Activated naive CD8-positive, alpha-beta T cell (primary cell): ENCODE results near the gene PLEKHH2.
"Not testable (repeated sequence)": the region's sequence is repeated elsewhere in the genome, so short reads cannot be mapped to it uniquely, and the experiment has no call there.

Experiments used
- H3K27ac Mint-ChIP-seq: one replicate; pipeline ENCODE4 v1.8.0; 2021; ENCODE audit warnings: mixed read lengths
- H3K27me3 Mint-ChIP-seq: one replicate; pipeline ENCODE4 v1.8.0; 2021; ENCODE audit warnings: mixed read lengths
- H3K36me3 Mint-ChIP-seq: one replicate; pipeline ENCODE4 v1.8.0; 2021; ENCODE audit warnings: mixed read lengths
- H3K4me1 Mint-ChIP-seq: one replicate; pipeline ENCODE4 v1.8.0; 2021; ENCODE audit warnings: low read depth, mixed read lengths
- H3K4me3 Mint-ChIP-seq: one replicate; pipeline ENCODE4 v1.8.0; 2021; ENCODE audit warnings: mild to moderate bottlenecking, mixed read lengths
- H3K9me3 Mint-ChIP-seq: one replicate; pipeline ENCODE4 v1.8.0; 2021; ENCODE audit warnings: low read depth, mixed read lengths

The PLEKHH2 gene

DNA sequence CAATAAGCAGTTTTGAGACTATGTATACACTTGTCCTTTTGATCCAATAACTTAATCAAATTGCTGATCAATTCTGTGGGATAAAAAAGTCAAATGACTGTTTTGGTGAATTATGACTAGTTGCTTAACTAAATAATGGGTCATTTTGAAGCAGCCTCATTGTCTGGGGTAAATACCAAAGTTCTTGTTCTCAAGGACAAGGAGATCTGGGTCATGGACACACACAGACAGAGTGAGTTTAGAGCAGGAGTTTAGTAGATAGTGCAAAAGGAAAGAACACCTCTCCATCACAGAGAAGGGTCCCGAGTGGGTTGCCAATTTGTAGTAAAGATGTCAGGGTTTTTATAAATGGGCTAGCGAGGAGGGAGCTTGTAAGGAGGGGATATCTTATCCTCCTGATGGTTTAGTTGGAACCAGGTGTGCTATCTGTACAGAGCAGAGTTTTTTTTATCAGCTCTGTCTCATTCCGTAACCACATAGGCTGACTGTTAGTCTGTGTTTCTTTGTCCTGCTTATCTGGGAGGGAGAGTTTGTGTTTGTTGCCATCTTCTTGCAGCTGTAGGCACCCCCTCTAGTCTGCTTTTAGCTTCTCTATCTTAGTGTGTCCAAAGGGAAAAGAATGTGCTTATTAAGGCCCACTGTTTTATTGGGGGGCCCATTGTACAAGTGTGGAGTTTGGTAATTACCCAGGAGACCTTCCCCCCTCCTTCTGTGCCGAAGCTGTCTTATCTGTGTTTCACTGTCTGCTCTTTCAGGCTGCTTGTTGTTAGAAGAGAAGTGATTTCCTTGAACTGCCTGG is 87.9 kb downstream of the PLEKHH2 start:
- H3K27ac Mint-ChIP-seq, result no peak overlapping the region
- H3K4me1 Mint-ChIP-seq, result no peaks in the 10 kb centered on the region
- no peaks in the 10 kb centered on the region for H3K9me3 Mint-ChIP-seq
- H3K36me3 Mint-ChIP-seq, result peaks cover 3% of the 10 kb centered on the region
- no peaks in the 10 kb centered on the region for H3K27me3 Mint-ChIP-seq
- no peak overlapping the region for H3K4me3 Mint-ChIP-seq

DNA sequence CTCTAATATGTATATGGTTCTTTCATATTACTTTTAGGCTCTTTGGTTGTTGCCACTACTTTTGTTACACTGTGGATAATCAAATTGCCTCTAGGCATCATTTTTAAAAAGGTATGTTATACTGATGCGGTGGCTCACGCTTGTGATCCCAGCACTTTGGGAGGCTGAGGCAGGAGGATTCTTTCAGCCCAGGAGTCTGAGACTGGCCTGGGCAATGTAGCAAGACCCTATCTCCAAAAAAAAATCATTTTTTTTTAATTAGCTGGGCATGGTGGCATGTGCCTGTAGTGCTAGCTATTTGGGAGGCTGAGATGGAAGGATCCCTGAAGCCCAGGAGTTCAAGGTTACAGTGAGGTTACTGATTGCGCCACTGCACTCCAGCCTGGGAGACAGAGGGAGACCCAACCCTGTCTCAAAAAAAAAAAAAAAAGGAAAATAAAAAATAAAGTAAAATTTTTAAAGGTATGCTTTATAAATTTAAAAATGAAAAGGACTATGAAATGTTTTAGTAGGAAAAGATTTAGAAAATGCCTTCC is 88.7 kb downstream of the PLEKHH2 start:
- no peak overlapping the region for H3K27ac Mint-ChIP-seq
- H3K27me3 Mint-ChIP-seq, result no peaks in the 10 kb centered on the region
- no peaks in the 10 kb centered on the region for H3K4me1 Mint-ChIP-seq
- H3K9me3 Mint-ChIP-seq, result no peaks in the 10 kb centered on the region
- no peak overlapping the region for H3K4me3 Mint-ChIP-seq
- H3K36me3 Mint-ChIP-seq, result peaks cover 3% of the 10 kb centered on the region

DNA sequence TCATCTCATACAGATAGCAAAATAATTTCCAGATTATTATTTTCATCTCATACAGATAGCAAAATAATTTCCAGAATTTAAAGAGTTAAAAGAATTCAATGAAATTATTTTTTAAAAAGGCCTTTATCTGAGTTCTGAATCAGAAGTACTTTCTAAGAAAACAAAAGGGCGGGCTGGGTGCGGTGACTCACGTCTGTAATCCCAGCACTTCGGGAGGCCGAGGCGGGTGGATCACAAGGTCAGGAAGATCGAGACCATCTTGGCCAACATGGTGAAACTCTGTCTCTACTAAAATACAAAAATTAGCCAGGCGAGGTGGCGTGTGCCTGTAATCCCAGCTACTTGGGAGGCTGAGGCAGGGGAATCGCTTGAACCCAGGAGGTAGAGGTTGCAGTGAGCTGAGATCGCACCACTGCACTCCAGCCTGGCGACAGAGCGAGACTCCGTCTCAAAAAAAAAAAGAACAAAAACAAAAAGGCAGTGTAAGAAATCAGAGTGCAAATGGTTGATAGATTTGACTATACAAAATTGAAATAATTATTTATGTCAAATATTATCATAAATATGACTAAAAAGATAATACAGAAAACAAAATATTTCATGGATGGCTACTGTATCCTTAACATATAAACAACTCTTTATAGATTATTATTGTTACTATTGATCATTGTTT is 90.0 kb downstream of the PLEKHH2 start:
- not testable (repeated sequence) for H3K27me3 Mint-ChIP-seq, H3K27ac Mint-ChIP-seq, H3K4me1 Mint-ChIP-seq, H3K36me3 Mint-ChIP-seq, H3K9me3 Mint-ChIP-seq, H3K4me3 Mint-ChIP-seq

DNA sequence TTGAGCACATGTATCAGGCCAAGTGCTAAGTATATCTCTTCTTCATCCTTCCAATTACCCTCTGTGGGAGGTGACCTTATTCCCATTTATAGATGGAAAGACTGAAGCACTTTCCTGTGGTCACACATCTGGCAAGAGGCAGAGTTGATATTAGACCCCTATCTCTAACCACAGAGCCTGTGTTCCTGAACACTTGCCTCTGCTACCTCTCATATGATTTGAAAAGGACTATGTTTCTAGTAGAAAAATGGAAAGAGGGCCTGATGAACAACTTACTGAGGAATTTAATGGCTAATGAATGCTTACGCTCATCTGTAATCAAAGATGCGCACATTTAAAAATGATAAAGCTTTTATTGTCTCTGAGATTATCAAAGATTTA is 90.6 kb downstream of the PLEKHH2 start:
- no peaks in the 10 kb centered on the region for H3K27me3 Mint-ChIP-seq
- peaks cover 7% of the 10 kb centered on the region for H3K36me3 Mint-ChIP-seq
- H3K4me3 Mint-ChIP-seq, result no peak overlapping the region
- no peak overlapping the region for H3K27ac Mint-ChIP-seq
- no peaks in the 10 kb centered on the region for H3K4me1 Mint-ChIP-seq
- H3K9me3 Mint-ChIP-seq, result no peaks in the 10 kb centered on the region

DNA sequence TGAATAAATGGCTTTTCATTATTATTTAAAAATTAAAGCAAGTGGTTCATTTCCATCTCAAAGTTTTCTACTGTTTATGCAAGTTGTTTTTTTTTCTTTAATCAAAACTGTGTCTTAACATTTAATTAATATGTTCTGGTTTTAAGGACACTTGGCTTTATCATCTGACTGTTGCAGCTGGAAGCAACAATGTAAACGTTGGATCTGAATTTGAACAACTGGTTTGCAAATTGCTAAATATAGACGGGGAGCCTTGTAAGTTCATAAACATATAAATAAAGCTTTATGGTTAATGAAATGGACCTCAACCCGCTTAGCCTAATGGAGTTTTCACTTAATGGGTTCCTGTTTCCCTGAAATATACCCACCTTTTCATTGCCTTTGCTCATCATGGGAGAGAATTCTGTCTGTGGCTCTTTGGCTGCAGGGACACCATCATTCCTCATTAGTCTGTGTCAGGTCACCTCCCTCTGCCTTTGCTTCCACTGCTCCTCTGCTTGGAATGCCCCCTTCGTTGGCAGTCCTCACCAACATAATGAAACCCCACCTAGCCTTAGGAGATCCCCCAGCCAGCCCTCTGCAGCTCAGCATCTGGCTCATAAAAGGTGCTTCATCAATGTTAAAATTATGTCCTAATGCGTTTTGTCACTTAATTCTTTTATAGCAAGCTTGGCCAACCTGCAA is 92.6 kb downstream of the PLEKHH2 start:
- peaks cover 3% of the 10 kb centered on the region for H3K27me3 Mint-ChIP-seq
- no peak overlapping the region for H3K4me3 Mint-ChIP-seq
- peaks cover 9% of the 10 kb centered on the region for H3K36me3 Mint-ChIP-seq
- no peak overlapping the region for H3K27ac Mint-ChIP-seq
- H3K9me3 Mint-ChIP-seq, result no peaks in the 10 kb centered on the region
- no peaks in the 10 kb centered on the region for H3K4me1 Mint-ChIP-seq

DNA sequence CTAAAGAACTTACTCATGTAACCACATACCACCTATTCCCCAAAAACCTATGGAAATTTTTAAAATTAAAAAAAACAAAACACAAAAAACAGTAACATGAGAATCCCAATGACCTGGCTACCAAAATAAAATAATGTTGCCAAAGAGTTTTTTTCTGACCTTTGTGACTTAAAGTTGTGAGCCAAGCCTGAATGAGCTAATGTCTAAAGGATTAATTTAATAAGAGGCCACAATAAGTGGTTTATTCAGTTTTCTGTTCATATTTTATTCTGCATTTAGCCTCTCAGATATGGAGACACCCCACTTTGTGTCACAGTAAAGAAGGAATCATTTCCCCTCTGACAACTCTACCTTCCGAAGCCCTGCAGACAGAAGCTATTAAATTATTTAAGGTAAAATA is 94.2 kb downstream of the PLEKHH2 start:
- H3K27me3 Mint-ChIP-seq, result peaks cover 3% of the 10 kb centered on the region
- H3K27ac Mint-ChIP-seq, result no peak overlapping the region
- H3K4me3 Mint-ChIP-seq, result no peak overlapping the region
- H3K9me3 Mint-ChIP-seq, result no peaks in the 10 kb centered on the region
- H3K36me3 Mint-ChIP-seq, result peaks cover 9% of the 10 kb centered on the region
- no peaks in the 10 kb centered on the region for H3K4me1 Mint-ChIP-seq

DNA sequence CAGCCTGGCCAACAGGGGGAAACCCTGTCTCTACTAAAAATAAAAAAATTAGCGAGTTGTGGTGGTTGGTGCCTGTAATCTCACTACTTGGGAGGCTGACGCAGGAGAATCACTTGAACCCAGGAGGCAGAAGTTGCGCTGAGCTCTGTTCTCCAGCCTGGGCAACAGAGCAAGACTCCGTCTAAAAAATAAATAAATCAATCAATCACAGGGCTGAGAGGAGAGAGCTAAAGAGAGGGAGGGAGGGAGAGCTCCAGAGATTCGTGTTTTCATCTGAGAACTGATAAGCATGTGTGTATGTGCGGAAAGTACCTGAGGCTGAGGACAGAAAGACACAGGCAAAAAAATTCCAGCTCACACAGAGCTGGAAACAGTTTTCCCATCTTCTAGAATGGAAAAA is 99.6 kb downstream of the PLEKHH2 start:
- Mint-ChIP-seq H3K4me3 (no peak overlapping the region), H3K4me1 (no peaks in the 10 kb centered on the region), H3K27me3 (peaks cover 3% of the 10 kb centered on the region), H3K27ac (no peak overlapping the region), H3K36me3 (peaks cover 6% of the 10 kb centered on the region), H3K9me3 (no peaks in the 10 kb centered on the region)

DNA sequence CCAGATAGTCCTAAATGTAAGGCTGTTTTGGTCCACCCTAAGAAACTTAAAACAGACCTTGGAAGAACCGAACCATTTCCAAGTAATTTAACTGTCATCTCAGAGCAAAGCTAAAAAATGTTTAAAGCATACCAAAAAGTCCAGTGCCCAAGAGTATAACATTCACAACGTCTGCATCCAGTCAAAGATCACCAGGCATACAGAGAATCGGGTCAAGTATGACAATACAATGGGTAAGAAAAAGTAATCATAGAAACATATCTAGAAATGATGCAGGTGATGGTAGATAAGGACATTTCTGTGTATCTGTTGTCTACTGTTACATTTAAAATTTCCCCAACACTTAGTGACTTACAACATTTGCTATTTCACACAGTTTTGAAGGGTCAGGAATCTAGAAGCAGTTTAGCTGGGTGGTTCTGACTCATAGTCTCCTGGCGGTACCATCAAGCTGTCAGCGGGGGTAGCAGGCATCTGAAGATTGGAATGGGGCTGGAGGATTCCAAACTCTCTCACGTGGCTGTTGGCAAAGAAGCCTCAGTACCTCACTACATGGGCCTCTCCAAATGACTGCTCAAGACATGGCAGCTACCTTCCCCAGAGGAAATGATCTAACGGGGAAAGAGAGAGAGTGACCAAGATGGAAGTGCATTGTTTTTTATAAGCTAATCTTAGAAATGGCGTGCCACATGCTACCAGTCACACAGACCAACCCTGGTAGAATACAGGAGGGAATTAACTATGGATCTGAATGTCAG is 100.2 kb downstream of the PLEKHH2 start:
- Mint-ChIP-seq H3K27ac (no peak overlapping the region), H3K4me1 (no peaks in the 10 kb centered on the region), H3K9me3 (no peaks in the 10 kb centered on the region), H3K4me3 (no peak overlapping the region), H3K36me3 (peaks cover 5% of the 10 kb centered on the region), H3K27me3 (peaks cover 3% of the 10 kb centered on the region)

DNA sequence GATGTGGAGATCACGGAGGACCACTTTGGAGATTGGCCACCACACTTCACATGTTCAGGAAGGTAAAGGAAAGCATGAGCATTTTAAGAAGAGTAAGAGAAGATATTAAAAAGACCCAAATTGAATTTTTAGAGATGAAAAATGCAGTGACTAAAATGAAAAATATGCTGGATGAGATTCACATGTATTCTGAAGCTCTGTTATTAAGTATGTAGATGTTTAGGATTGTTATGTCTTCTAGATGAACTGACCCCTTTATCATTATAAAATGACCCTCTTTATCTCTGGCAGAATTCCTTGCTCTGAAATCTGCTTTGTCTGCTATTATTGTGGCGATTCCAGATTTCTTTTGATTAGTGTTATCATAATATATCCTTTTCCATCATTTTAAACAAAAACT is 100.8 kb downstream of the PLEKHH2 start:
- H3K4me1 Mint-ChIP-seq, result no peaks in the 10 kb centered on the region
- no peak overlapping the region for H3K27ac Mint-ChIP-seq
- no peaks in the 10 kb centered on the region for H3K36me3 Mint-ChIP-seq
- no peak overlapping the region for H3K4me3 Mint-ChIP-seq
- no peaks in the 10 kb centered on the region for H3K9me3 Mint-ChIP-seq
- H3K27me3 Mint-ChIP-seq, result peaks cover 3% of the 10 kb centered on the region

DNA sequence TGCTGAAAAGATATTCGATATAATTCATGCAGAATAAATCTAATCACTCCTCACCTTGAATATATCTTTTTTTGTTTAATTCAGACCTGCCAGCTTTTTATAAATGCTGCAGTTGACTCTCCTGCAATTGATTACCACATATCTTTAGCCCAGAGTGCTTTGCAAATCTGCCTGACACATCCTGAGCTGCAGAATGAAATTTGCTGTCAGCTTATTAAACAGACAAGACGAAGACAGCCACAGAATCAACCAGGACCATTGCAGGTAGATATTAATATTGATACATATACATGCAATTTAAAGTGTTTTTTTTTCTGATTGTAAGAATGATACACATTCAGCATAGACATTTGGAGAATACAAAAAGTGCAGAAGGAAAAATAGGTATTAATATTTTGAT is 101.2 kb downstream of the PLEKHH2 start:
- H3K9me3 Mint-ChIP-seq, result no peaks in the 10 kb centered on the region
- H3K36me3 Mint-ChIP-seq, result no peaks in the 10 kb centered on the region
- H3K4me3 Mint-ChIP-seq, result no peak overlapping the region
- peaks cover 3% of the 10 kb centered on the region for H3K27me3 Mint-ChIP-seq
- H3K4me1 Mint-ChIP-seq, result no peaks in the 10 kb centered on the region
- H3K27ac Mint-ChIP-seq, result no peak overlapping the region

DNA sequence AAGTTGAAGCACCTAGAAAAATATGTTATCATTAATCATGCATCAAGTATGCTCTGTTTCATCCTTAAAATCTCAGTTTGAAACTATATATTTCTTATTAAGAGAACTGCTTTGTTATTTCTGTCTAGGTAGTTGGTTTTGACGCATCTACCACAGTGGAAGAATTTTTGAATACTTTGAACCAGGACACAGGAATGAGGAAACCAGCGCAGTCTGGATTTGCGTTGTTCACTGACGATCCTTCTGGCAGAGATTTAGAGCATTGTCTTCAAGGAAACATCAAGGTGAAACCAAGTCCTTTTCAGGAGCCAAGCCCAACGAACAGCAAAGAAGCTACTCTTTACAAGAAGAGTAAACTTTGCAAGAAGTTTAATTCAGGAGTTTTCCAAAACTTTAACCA is 106.6 kb downstream of the PLEKHH2 start:
- Mint-ChIP-seq H3K36me3 (peaks cover 2% of the 10 kb centered on the region), H3K4me3 (no peak overlapping the region), H3K4me1 (no peaks in the 10 kb centered on the region), H3K27ac (no peak overlapping the region), H3K27me3 (no peaks in the 10 kb centered on the region), H3K9me3 (no peaks in the 10 kb centered on the region)

DNA sequence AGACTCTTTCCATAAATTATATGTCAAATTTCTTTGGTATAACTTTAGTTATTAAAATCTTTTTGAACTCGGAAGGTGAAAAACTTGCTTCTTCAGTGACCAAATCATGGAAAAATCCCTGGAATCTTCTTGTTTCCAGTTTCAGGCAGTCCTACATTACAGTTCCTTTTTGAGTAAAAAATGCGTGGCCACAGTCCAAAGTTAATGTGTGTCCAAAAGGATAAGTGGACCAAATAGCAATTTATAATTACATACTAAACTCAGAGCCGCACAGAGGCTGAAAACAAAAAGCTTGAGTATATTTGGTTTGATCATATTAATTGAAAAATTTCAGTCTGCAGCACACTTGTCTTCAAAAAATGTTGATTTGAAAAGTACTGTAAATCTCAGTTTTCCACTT is 108.4 kb downstream of the PLEKHH2 start:
- Mint-ChIP-seq H3K9me3 (no peaks in the 10 kb centered on the region), H3K4me3 (no peak overlapping the region), H3K4me1 (no peaks in the 10 kb centered on the region), H3K27ac (no peak overlapping the region), H3K36me3 (peaks cover 2% of the 10 kb centered on the region), H3K27me3 (no peaks in the 10 kb centered on the region)

DNA sequence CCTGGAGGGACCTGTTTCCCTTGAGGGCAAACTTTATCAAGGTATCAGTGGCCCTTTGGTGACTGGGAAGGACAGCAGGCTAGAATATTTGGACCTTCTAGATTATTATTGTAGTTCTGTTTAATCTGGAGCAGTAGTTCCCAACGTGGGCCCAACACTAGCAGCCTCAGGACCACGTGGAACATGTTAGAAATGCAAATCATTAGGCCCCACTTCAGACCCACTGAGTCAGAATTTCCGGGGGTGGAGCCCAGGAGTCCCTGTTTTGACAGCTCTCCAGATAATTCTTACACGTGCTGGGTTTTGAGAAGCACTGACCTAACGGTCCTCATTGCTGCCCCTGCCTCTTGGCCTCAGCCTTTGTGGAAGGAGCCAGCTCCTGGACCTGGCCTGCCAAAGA is 111.3 kb downstream of the PLEKHH2 start:
- no peaks in the 10 kb centered on the region for H3K9me3 Mint-ChIP-seq
- H3K27ac Mint-ChIP-seq, result no peak overlapping the region
- H3K4me1 Mint-ChIP-seq, result no peaks in the 10 kb centered on the region
- no peak overlapping the region for H3K4me3 Mint-ChIP-seq
- peaks cover 2% of the 10 kb centered on the region for H3K36me3 Mint-ChIP-seq
- no peaks in the 10 kb centered on the region for H3K27me3 Mint-ChIP-seq

DNA sequence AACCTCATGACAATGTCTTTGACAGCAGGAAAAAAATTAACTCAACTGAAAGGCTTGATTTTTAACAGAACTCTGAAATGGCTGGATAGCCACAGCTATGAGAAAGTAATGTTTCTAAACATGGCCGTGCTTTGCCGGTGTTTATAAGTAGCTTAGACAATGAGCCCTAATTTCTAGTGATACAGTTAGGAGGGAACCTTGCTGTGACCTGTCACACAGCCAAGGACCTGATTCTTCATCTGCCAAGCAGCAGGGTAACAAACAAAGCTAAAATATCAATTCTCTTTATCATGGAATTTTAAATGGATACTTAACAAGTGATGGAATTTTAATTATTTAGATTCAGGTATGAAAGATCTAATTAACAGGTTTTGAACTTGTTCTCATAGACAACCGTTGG is 112.5 kb downstream of the PLEKHH2 start:
- Mint-ChIP-seq H3K27ac (no peak overlapping the region), H3K27me3 (no peaks in the 10 kb centered on the region), H3K36me3 (peaks cover 2% of the 10 kb centered on the region), H3K4me3 (no peak overlapping the region), H3K4me1 (no peaks in the 10 kb centered on the region), H3K9me3 (no peaks in the 10 kb centered on the region)
